Mammary epithelial cell (primary cell): ENCODE measurements around the gene ARHGEF5.
"Not testable (repeated sequence)": the region's sequence is repeated elsewhere in the genome, so short reads cannot be mapped to it uniquely, and the experiment has no call there.

Experiments used
- CTCF ChIP-seq, 2 donors: IDR thresholded peaks in 1 of 2; conservative IDR thresholded peaks in 1 of 2; 2 replicates each; pipeline ENCODE4 v1.5.1; 2011 to 2012; ENCODE audit warnings: inconsistent platforms in 2 of 2, low read length in 2 of 2, mild to moderate bottlenecking in 2 of 2, control low read depth in 1 of 2, low read depth in 1 of 2; ENCODE audit not compliant: insufficient read depth in 1 of 2; ENCODE audit errors: extremely low read depth in 1 of 2
- EZH2 ChIP-seq: IDR thresholded peaks from 2 replicates; pipeline ENCODE4 v1.6.1; 2012; ENCODE audit warnings: low read length, inconsistent platforms, borderline replicate concordance

- not testable (repeated sequence) for TF ChIP-seq EZH2; CTCF (conservative IDR thresholded peaks at IDR 0.05 in 1 of 2, IDR thresholded peaks at IDR 0.05 in 1 of 2; ENCODE audit: extremely low read depth in 1 of 2, insufficient read depth in 1 of 2, low read depth in 1 of 2, low read length in 2 of 2)
Observed at GRCh38 chr7:144331221-144331995, 23.8 kb upstream of the ARHGEF5 start.
